ENCODE measurements around the gene LIG1.
A peak's percentile ranks its signal among the peaks of the same experiment; 100 is the strongest.
"Not testable (repeated sequence)": the region's sequence is repeated elsewhere in the genome, so short reads cannot be mapped to it uniquely, and the experiment has no call there.

Gene LIG1

GRCh38 chr19:48121909-48122371, 48.2 kb downstream of the LIG1 start:
- peak; percentile 66 for DNase-seq (ENCODE audit: low read depth, low spot score)

- DNase-seq (ENCODE audit: low read depth, low spot score): no peak
Measured at GRCh38 chr19:48121066-48121465, 49.1 kb downstream of the LIG1 start.

DNA sequence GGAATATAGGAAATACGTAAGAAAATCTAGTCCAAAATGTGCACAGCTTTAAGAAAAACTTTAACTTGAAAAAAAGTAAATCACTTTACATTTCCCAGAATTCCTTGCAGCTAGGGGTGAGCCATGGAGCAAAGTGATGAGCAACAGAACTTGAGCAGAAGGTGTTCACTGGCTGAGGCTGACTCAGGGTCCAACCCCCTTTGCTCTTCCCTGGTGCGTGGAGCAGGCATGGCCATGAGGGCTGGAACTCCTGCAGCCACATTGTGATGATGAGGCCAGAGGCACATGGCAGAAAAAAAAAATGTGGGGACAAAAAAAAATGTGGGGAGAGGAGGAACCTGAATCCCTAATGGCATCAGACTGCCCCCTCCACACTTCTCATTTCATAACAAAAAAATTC, 49.6 kb downstream of the LIG1 start:
- DNase-seq (ENCODE audit: low read depth, low spot score): no peak

GRCh38 chr19:48118131-48118517, 52.0 kb downstream of the LIG1 start:
- no peak for DNase-seq (ENCODE audit: low read depth, low spot score)

GRCh38 chr19:48117515-48118130, 52.5 kb downstream of the LIG1 start:
- no peak for DNase-seq (ENCODE audit: low read depth, low spot score)

- no peak for DNase-seq (ENCODE audit: low read depth, low spot score)
Measured at GRCh38 chr19:48113190-48113917, 56.8 kb downstream of the LIG1 start.

DNA sequence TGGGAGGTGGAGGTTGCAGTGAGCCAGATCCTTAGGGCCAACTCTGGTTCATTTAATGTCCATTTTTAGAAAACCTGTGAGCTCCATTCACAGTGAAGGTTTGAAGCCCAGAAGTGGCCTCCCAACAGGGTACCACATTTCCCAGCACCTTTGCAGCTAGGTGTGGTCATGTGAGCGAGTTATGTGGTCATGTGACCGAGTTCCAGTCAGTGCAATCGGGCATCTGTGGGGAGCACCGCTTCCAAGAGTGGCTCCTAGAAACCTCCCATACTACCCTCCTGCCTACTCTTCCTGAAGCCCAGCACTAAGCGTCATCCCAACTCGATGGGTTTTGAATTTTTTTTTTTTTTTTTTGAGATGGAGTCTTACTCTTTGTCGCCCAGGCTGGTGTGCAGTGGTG, 58.9 kb downstream of the LIG1 start:
- DNase-seq (ENCODE audit: low read depth, low spot score): no peak

DNA sequence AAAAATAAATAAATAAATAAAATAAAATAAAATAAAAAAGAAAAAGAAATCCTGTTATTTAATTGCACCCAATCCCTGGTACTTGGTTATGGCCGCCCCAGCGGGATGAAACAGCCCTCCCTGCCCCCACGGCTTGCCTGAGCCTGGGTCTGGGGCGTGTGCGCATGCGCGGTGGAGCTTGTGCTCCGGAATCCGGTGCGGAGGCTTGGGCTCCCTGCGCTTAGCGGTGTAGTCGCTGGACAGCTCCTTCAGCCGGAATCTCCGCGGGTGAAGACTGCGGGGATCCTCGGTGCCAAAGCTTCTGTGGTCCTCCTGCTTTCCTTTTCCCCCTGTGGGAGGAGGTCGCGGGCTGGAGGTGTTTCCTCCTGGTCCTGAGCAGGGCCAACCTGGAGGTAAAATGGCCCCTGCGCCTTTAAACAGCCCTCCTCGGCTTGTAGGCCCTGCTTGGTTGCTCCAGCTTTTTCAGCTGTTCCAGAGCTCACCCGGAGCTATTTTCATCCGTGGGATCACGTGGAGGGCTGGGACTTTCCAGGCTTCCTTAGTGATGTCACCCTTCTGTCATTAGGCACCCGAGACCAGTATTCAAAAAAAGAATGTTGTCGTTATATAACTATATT, 59.7 kb downstream of the LIG1 start, which contains the start of gene PLA2G4C:
PLA2G4C (minus strand) TSS at position 468 of the 617 bp plus-strand sequence. CDS start 4,288 bp downstream, outside the sequence.
- DNase-seq (ENCODE audit: low read depth, low spot score): peak; percentile 92

DNA sequence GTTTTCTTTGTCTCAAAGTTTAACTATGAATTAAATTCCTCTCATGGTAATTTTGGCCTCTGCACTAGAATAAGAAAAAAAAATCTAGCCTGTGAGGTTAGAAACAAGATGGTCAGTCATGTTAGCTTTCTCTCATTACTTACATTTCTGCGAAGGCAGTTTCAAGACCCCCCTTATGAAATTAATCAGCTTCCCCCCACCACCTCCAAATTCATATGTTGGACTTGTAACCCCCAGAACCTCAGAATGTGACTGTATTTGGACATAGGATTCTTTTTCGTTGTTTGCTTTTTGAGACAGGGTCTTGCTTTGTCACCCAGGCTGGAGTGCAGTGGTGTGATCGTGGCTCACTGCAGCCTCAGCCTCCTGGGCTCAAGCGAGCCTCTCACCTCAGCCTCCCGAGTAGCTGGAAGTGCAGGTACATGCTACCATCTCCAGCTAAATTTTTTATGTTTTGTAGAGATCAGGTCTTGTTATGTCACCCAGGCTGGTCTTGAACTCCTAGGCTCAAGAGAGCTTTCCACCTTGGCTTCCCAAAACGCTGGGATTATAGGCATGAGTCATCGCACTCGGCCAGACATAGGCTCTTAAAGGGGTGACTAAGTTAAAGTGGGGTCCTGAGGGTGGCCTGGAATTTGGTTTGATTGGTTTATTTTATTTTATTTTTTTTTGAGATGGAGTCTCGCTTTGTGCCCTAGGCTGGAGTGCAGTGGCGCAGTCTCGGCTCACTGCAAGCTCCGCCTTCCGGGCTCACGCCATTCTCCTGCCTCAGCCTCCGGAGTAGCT, 61.0 kb downstream of the LIG1 start:
- no peak for DNase-seq (ENCODE audit: low read depth, low spot score)

DNA sequence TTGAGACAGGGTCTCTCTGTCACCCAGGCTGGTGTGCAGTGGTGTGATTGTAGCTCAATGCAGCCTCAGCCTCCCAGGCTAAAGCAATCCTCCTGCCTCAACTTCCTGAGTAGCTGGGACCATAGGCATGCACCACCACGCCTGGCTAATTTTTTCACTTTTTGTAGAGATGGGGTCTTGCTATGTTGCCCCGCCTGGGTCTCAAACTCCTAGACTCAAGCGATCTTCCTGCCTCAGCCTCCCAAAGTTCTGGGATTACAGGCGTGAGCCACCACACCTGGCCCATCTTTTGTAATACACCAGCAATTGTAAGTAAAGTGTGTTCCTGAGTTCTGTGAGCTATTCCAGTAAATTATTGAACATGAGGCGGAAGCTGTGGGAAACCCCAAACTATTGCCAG, 66.2 kb downstream of the LIG1 start:
- DNase-seq (ENCODE audit: low read depth, low spot score): no peak

- peak; percentile 81 for DNase-seq (ENCODE audit: low read depth, low spot score)
Measured at GRCh38 chr19:48102870-48103751, 67.0 kb downstream of the LIG1 start.

GRCh38 chr19:48095612-48096175, 74.5 kb downstream of the LIG1 start:
- no peak for DNase-seq (ENCODE audit: low read depth, low spot score)

GRCh38 chr19:48094855-48095203, 75.3 kb downstream of the LIG1 start:
- DNase-seq (ENCODE audit: low read depth, low spot score): no peak

GRCh38 chr19:48094129-48094854, 75.9 kb downstream of the LIG1 start:
- DNase-seq (ENCODE audit: low read depth, low spot score): no peak

- not testable (repeated sequence) for DNase-seq (ENCODE audit: low read depth, low spot score)
Measured at GRCh38 chr19:48091111-48091718, 78.9 kb downstream of the LIG1 start.

DNA sequence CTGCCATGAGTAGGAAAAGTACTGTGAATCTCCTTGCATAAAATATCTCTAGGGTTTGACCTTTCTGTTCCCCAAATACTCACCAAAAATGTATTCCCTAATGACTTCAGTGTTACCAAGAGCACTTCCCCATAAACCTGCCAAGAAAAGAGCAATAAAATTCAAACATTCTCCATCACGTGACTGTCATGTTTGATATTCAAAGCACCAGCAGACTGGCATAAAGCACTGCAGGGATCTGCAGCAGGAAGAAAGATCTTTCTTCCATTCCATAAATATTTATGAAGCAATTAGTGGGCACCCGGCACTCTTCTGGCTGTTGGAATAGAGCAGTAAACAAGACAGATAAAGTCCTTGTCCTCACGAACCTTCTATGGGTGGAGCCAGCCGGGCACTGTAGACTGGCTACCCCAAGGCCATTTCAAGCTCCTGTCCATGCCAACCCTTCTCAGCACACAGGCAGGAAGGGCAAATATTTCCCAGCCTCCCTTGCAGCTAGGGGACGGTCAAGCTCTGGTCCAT, 79.8 kb downstream of the LIG1 start:
- no peak for DNase-seq (ENCODE audit: low read depth, low spot score)

DNA sequence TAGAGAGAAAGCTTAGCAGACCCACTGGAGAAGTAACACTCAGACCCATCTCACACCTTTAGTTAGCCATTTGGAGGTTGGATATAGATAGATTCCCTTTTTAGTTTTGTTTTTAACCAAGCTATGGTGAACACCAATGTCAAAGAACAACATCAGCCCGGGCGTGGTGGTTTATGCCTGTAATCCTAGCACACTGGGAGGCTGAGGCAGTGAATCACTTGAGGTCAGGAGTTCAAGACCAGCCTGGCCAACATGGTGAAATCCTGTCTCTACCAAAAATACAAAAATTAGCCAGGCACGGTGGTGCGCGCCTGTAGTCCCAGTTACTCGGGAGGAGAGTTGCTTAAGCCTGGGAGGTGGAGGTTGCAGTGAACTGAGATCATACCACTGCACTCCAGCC, 81.2 kb downstream of the LIG1 start:
- not testable (repeated sequence) for DNase-seq (ENCODE audit: low read depth, low spot score)

- no peak for DNase-seq (ENCODE audit: low read depth, low spot score)
Measured at GRCh38 chr19:48085904-48086864, 84.0 kb downstream of the LIG1 start.

Measured in ELF-1 (cell line).